ENCODE results near the gene NEK2.
"Not testable (repeated sequence)": the region's sequence is repeated elsewhere in the genome, so short reads cannot be mapped to it uniquely, and the experiment has no call there.

The NEK2 gene

DNA sequence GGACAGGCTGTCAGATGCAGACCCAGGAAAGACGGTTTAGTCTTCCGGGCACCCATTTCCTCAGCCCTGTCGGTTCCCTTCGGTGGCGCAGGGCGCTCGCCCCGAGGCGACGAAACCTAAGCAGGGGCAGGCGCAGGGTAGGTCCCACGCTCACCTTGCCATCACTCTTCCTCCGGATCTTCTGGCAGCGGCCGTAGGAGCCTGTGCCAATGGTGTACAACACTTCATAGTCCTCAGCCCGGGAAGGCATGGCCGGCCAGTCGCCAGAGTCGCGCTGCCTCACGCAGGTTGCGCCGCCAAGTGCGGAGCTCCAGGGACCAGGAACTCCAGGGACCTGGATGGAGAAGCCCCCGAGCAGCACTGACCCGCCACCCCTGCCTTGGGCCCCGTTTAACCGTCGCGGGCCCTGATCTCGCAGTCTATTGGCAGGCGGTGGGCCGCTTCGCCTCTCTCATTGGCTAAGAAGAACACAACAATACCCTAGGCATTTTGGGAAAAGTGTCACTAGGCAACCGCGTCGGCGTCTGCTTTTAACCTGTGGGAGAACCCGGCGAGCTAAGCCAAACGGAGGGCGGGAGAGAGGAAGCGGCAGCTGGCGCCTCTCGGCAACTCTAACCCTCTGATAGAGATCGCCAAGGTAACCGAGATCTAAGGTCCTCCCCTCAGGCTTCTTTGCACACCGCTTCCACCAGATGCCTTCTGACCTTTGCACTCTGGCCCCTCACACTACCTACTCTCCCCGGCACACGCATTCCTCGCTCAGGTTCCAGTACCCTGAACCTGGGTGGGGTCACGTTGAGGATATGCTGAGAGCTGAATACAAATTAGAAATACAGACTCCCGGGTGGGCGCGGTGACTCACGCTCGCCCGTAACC, at the start of gene NEK2:
NEK2 (minus strand) TSS at position 392 of the 876 bp plus-strand sequence; CDS start at position 250, 142 bp downstream.
- DNase-seq (ENCODE audit: low read depth) = peak; percentile 78

- DNase-seq (ENCODE audit: low read depth) = no peak
These were observed 49.3 kb upstream of the NEK2 start for GRCh38 chr1:211724687-211725196.

GRCh38 chr1:211723273-211723672, 47.9 kb upstream of the NEK2 start:
- no peak for DNase-seq (ENCODE audit: low read depth)

GRCh38 chr1:211722277-211723175, 47.1 kb upstream of the NEK2 start:
- DNase-seq (ENCODE audit: low read depth) = no peak

- not testable (repeated sequence) for DNase-seq (ENCODE audit: low read depth)
These were observed 41.1 kb upstream of the NEK2 start for GRCh38 chr1:211716555-211716954.

- DNase-seq (ENCODE audit: low read depth) = no peak
These were observed 40.5 kb upstream of the NEK2 start for GRCh38 chr1:211715971-211716370.

DNA sequence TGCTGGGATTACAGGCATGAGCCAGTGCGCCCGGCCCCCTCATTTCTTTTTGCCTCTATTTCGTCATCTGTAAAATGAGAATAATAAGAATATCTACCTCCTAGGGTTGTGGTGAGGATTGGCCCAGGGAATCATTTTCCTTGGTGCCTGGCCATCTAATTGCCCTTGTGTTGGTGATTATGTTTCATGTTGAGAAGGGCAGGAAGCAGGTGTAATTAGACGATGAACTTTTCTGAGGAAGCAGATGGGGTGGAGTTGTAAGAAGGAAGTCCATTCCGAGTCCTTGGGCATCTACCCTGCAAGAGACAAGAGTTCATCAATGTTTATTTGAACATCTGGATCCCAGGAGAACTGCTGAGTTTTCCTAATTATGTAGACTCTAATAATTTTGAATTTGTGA, 38.7 kb upstream of the NEK2 start:
- DNase-seq (ENCODE audit: low read depth) = peak; percentile 39

DNA sequence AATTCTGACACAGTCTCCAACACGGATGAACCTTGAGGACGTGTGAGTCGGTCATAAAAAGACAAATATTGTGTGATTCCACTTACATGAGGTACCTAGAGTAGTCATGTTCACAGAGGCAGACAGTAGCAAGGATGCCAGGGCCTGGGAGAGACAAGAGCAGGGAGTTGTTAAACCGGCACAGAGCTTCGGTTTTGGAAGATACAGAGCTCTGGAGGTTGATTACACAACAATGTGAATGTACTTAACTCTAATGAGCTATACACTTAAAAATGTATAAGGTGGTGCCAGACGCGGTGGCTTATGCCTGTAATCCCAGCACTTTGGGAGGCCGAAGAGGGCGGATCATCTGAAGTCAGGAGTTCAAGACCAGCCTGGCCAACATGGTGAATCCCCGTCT, 37.8 kb upstream of the NEK2 start:
- DNase-seq (ENCODE audit: low read depth) = no peak

- no peak for DNase-seq (ENCODE audit: low read depth)
These were observed 35.9 kb upstream of the NEK2 start for GRCh38 chr1:211711315-211711705.

GRCh38 chr1:211710566-211711314, 35.3 kb upstream of the NEK2 start:
- no peak for DNase-seq (ENCODE audit: low read depth)

- no peak for DNase-seq (ENCODE audit: low read depth)
These were observed 33.5 kb upstream of the NEK2 start for GRCh38 chr1:211708926-211709325.

GRCh38 chr1:211708006-211708405, 32.6 kb upstream of the NEK2 start:
- DNase-seq (ENCODE audit: low read depth) = no peak

GRCh38 chr1:211705467-211706091, 30.2 kb upstream of the NEK2 start:
- DNase-seq (ENCODE audit: low read depth) = no peak

DNA sequence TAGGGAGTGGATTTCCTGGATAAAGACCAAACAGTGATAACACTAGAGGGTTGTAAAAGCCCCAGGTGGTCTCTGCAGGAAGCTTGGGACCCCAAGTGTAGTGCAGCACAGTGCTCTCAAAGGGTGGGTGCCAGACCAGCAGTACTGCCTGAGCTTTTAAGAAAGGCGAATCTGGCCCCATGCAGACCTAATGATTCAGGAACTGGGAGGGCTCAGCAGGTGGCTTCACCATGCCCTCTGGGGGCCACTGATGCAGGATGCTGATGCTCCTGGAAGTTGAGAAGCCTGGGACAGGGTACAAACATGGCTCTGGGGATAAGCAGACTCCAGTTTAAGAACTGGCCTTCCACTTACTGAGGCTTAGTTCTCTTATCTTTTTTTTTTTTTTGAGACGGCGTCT, 29.1 kb upstream of the NEK2 start:
- DNase-seq (ENCODE audit: low read depth) = no peak

DNA sequence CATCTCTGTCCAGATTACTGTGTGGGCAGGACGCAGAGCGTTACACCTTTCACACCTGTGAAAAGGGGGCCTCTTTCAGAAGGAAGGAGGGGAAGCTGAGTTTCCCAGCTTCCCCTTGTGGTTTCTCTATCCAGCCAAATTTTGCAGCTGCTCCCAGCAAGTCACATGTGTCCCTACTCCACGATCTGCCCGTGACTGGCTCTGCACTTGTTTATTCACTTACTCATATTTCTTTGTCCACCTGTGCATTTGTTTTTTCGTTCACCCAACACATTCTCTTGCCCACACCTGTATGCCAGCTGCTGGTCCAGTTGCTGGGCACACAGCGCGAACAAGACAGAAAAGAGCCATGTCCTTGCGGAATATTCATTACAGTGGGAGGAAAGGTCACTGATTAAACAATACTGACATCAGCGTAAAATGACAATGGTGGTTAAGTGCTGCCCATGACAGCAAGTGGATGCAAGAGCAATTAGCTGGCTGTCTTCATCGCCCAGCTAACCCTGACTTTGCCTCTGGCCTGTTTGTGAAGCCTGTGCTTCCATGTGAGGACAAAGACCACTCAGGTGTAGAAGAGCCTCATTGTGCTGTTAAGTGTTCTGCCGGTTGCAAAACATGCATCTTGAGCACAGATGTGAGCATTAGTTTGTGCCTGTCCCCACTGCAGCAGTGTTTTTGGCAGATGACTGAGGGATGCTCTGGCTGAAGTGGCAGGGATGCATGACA, 28.6 kb upstream of the NEK2 start:
- DNase-seq (ENCODE audit: low read depth) = no peak

GRCh38 chr1:211701733-211702132, 26.3 kb upstream of the NEK2 start:
- DNase-seq (ENCODE audit: low read depth) = no peak

DNA sequence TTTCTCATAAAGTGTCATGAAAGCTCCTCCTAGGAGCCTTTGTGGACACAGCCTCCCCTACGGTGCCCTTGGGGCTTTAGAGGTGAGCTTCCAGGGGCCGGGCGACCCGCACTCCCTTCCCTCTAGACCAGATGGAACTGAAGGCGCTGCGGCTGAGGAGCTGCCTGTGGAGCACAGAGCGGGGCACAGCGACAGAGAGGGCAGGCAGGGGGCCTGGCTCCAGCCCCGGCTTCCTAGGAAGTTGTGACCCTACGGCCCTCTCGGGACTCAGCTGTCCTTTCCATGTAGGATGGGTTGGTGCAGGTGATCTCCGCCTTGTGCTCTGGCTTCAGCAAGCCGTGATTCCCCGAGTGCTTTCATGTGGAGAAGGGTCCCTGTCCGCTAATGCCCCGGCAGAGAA, 23.6 kb upstream of the NEK2 start:
- DNase-seq (ENCODE audit: low read depth) = no peak

GRCh38 chr1:211698161-211699026, 23.0 kb upstream of the NEK2 start:
- DNase-seq (ENCODE audit: low read depth) = no peak

DNA sequence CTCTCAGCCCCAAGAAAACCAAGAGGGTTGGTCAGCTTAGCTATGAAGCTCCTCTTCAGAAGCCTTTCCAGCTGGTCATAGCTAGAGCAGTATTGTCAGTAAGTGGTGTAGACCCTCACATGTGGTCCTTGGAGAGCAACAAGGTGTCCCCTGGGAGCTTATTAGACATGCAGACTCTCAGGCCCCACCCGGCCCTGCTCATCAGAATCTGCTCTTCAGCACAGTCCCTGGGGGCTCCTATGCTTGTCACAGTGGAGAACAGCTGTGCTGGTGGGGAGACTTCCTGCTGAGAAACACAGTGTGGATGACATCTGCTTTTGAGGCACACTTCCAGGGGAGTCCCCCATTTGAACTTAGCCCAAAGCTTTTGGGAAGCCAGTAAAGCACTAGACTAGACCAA, 21.9 kb upstream of the NEK2 start:
- DNase-seq (ENCODE audit: low read depth) = no peak

Data from CMK (cell line).